Measurements from ENCODE around the gene RBKS.
A peak's percentile ranks its signal among the peaks of the same experiment; 100 is the strongest.
"Not testable (repeated sequence)": the region's sequence is repeated elsewhere in the genome, so short reads cannot be mapped to it uniquely, and the experiment has no call there.

RBKS gene

DNA sequence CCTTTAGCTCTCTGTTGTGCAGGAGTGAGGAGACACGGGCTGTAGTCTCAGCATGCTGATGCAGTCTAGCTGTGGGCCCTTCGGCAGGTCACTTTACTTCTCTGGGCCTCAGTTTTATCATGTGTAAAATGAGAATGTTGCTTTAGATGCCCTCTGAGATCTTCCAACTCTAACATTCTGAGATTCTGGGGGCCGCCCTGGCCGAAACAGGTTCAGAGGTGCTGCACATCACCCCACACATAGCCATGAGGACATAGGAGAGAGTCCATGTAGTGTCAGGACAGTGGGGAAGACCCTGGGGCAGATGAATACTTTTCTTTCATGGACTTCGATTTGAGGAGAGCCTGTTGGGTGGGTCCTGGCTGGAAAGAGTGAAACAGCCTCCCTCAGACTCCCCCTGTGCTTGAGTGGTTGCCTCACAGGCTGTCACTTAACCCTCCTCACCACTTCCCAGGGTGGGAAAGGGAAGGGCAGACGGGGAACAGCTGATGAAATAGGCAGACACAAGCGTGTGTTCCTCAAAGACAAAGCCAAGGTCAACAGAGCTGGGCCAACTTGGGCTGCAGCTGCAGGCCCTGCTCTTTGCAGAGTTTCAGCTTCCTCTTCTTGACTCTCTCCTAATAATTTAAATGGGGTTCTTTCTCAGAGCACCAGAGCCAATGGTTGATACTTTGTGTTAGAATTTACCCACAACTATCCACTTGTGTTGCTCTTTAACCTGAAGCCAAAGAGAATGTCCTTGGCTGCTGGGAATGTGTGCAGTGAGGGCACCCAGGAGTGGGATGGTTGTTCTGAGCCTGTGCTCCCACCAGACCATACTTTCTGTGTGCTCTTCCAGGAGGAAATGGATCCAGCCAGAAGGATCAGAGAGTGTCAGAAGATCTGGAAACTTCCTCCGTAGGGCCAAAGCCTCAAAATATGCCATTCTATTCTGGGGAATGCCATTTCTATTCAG is 133.4 kb downstream of the RBKS start:
- H3K9ac ChIP-seq (ENCODE audit: low read length), result no peak overlapping the region
- no peaks in the 10 kb centered on the region for H3K9me3 ChIP-seq (ENCODE audit: control insufficient read depth, low read length)
- no peak overlapping the region for H3K4me3 ChIP-seq (ENCODE audit: low read length)
- peak; percentile 39 for DNase-seq (ENCODE audit: low read depth)
- H3K27me3 ChIP-seq (replicated peaks; ENCODE audit: control insufficient read depth, insufficient read depth, low read length), result no peaks in the 10 kb centered on the region
- H3K36me3 ChIP-seq (ENCODE audit: control insufficient read depth, insufficient read depth, low read length, severe bottlenecking), result no peaks in the 10 kb centered on the region
- H3K4me1 ChIP-seq (ENCODE audit: control insufficient read depth, insufficient read depth, low read length), result peaks cover 17% of the 10 kb centered on the region

DNA sequence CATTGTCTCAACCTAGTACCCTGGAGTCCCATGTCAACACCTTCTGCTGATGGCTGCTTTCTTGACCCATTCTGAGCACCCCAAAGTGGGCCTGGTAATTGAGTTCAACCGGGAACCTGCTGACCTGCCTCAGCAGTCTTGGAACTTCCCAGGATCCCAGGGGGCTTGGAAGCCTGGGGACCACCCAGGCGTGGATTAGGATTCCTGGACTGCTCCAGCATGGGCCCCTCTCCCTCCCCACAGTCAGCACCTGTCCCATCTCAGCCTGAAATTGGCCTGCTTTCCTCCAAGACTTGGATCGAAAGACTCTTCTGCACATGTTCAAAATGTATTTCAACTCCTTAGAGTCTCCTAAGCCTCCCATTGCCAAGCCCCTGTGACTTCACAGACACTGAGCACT is 134.1 kb downstream of the RBKS start:
- no peaks in the 10 kb centered on the region for H3K27me3 ChIP-seq (replicated peaks; ENCODE audit: control insufficient read depth, insufficient read depth, low read length)
- no peak for DNase-seq (ENCODE audit: low read depth)
- no peaks in the 10 kb centered on the region for H3K9me3 ChIP-seq (ENCODE audit: control insufficient read depth, low read length)
- no peak overlapping the region for H3K9ac ChIP-seq (ENCODE audit: low read length)
- H3K36me3 ChIP-seq (ENCODE audit: control insufficient read depth, insufficient read depth, low read length, severe bottlenecking), result no peaks in the 10 kb centered on the region
- no peak overlapping the region for H3K4me3 ChIP-seq (ENCODE audit: low read length)
- peaks cover 10% of the 10 kb centered on the region for H3K4me1 ChIP-seq (ENCODE audit: control insufficient read depth, insufficient read depth, low read length)

DNA sequence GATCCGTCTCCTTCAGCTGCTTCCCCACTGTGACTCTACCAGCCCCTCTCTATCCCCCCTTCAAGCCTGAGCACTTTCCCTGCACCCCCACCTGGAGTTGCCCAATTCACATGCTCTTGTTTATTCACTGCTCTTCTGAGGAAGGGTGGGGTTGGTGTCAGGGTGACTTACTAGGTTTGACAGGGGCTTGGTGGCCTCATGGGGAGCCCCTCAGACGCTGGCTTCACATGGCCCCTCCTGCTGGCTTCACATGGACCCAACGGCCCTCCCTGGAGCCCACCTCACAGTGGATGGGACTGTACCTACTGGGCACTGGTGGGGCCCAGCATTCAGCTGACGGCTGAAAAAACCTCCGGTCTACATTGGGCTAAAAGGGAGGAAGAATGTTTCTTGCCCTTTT is 135.4 kb downstream of the RBKS start:
- H3K9ac ChIP-seq (ENCODE audit: low read length), result no peak overlapping the region
- no peak for DNase-seq (ENCODE audit: low read depth)
- no peaks in the 10 kb centered on the region for H3K36me3 ChIP-seq (ENCODE audit: control insufficient read depth, insufficient read depth, low read length, severe bottlenecking)
- H3K4me3 ChIP-seq (ENCODE audit: low read length), result no peak overlapping the region
- H3K27me3 ChIP-seq (replicated peaks; ENCODE audit: control insufficient read depth, insufficient read depth, low read length), result no peaks in the 10 kb centered on the region
- H3K4me1 ChIP-seq (ENCODE audit: control insufficient read depth, insufficient read depth, low read length), result peaks cover 7% of the 10 kb centered on the region
- no peaks in the 10 kb centered on the region for H3K9me3 ChIP-seq (ENCODE audit: control insufficient read depth, low read length)

DNA sequence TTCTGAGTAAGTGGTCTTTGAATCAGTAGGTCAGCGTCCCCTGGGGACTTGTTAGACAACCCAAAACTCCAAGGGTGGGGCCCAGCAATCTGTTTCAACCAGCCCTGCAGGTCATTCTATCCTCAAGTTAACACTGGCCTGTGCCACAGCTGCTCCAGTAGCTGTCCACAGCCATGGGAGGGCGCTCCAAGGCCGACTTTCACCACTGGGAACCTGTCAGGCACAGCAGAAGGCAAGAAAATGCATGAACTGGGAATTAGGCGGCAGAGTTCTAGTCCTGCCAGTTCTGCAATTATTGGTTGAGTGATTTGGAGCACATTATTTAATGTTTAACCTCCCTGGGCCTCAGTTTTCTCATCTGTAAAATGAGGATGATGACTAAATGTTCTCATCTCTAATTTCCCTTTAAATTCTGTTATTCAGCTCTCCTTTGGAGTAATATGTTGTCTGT is 136.0 kb downstream of the RBKS start:
- peak; percentile 90 for DNase-seq (ENCODE audit: low read depth)
- Histone ChIP-seq H3K9me3 (ENCODE audit: control insufficient read depth, low read length) (peaks cover 2% of the 10 kb centered on the region), H3K27me3 (replicated peaks; ENCODE audit: control insufficient read depth, insufficient read depth, low read length) (no peaks in the 10 kb centered on the region), H3K36me3 (ENCODE audit: control insufficient read depth, insufficient read depth, low read length, severe bottlenecking) (no peaks in the 10 kb centered on the region), H3K4me1 (ENCODE audit: control insufficient read depth, insufficient read depth, low read length) (peaks cover 7% of the 10 kb centered on the region), H3K4me3 (ENCODE audit: low read length) (no peak overlapping the region), H3K9ac (ENCODE audit: low read length) (no peak overlapping the region)

GRCh38 chr2:27752551-27753237 is 137.5 kb downstream of the RBKS start:
- Histone ChIP-seq H3K36me3 (ENCODE audit: control insufficient read depth, insufficient read depth, low read length, severe bottlenecking) (no peaks in the 10 kb centered on the region), H3K27me3 (replicated peaks; ENCODE audit: control insufficient read depth, insufficient read depth, low read length) (no peaks in the 10 kb centered on the region), H3K9me3 (ENCODE audit: control insufficient read depth, low read length) (peaks cover 6% of the 10 kb centered on the region), H3K4me1 (ENCODE audit: control insufficient read depth, insufficient read depth, low read length) (peaks cover 7% of the 10 kb centered on the region), H3K4me3 (ENCODE audit: low read length) (no peak overlapping the region), H3K9ac (ENCODE audit: low read length) (no peak overlapping the region)
- DNase-seq (ENCODE audit: low read depth), result no peak

GRCh38 chr2:27751377-27751776 is 138.8 kb downstream of the RBKS start:
- Histone ChIP-seq H3K9ac (ENCODE audit: low read length) (no peak overlapping the region), H3K27me3 (replicated peaks; ENCODE audit: control insufficient read depth, insufficient read depth, low read length) (no peaks in the 10 kb centered on the region)
- no peak for DNase-seq (ENCODE audit: low read depth)

GRCh38 chr2:27748803-27749554 is 141.2 kb downstream of the RBKS start:
- H3K9ac ChIP-seq (ENCODE audit: low read length); H3K36me3 ChIP-seq (ENCODE audit: control insufficient read depth, insufficient read depth, low read length, severe bottlenecking); H3K4me1 ChIP-seq (ENCODE audit: control insufficient read depth, insufficient read depth, low read length); H3K4me3 ChIP-seq (ENCODE audit: low read length); H3K27me3 ChIP-seq (replicated peaks; ENCODE audit: control insufficient read depth, insufficient read depth, low read length); DNase-seq (ENCODE audit: low read depth): not testable (repeated sequence)
- peaks cover 13% of the 10 kb centered on the region for H3K9me3 ChIP-seq (ENCODE audit: control insufficient read depth, low read length)

More at GRCh38 chr2:27751377-27751776, 138.8 kb downstream of the RBKS start:
- no peaks in the 10 kb centered on the region for H3K36me3 ChIP-seq (ENCODE audit: control insufficient read depth, insufficient read depth, low read length, severe bottlenecking)
- H3K4me1 ChIP-seq (ENCODE audit: control insufficient read depth, insufficient read depth, low read length), result peaks cover 7% of the 10 kb centered on the region
- H3K9me3 ChIP-seq (ENCODE audit: control insufficient read depth, low read length), result peaks cover 6% of the 10 kb centered on the region
- H3K4me3 ChIP-seq (ENCODE audit: low read length), result no peak overlapping the region

- DNase-seq (ENCODE audit: low read depth), result no peak
- no peaks in the 10 kb centered on the region for H3K4me1 ChIP-seq (ENCODE audit: control insufficient read depth, insufficient read depth, low read length)
- no peak overlapping the region for H3K9ac ChIP-seq (ENCODE audit: low read length)
- H3K36me3 ChIP-seq (ENCODE audit: control insufficient read depth, insufficient read depth, low read length, severe bottlenecking), result no peaks in the 10 kb centered on the region
- H3K27me3 ChIP-seq (replicated peaks; ENCODE audit: control insufficient read depth, insufficient read depth, low read length), result no peaks in the 10 kb centered on the region
- H3K4me3 ChIP-seq (ENCODE audit: low read length), result no peak overlapping the region
- H3K9me3 ChIP-seq (ENCODE audit: control insufficient read depth, low read length), result peaks cover 13% of the 10 kb centered on the region
These were observed 142.3 kb downstream of the RBKS start for GRCh38 chr2:27747827-27748352.

- Histone ChIP-seq H3K36me3 (ENCODE audit: control insufficient read depth, insufficient read depth, low read length, severe bottlenecking) (no peaks in the 10 kb centered on the region), H3K4me3 (ENCODE audit: low read length) (no peak overlapping the region), H3K4me1 (ENCODE audit: control insufficient read depth, insufficient read depth, low read length) (no peaks in the 10 kb centered on the region), H3K27me3 (replicated peaks; ENCODE audit: control insufficient read depth, insufficient read depth, low read length) (no peaks in the 10 kb centered on the region), H3K9ac (ENCODE audit: low read length) (no peak overlapping the region), H3K9me3 (ENCODE audit: control insufficient read depth, low read length) (peaks cover 13% of the 10 kb centered on the region)
- DNase-seq (ENCODE audit: low read depth), result no peak
These were observed 143.9 kb downstream of the RBKS start for GRCh38 chr2:27746325-27746724.

DNA sequence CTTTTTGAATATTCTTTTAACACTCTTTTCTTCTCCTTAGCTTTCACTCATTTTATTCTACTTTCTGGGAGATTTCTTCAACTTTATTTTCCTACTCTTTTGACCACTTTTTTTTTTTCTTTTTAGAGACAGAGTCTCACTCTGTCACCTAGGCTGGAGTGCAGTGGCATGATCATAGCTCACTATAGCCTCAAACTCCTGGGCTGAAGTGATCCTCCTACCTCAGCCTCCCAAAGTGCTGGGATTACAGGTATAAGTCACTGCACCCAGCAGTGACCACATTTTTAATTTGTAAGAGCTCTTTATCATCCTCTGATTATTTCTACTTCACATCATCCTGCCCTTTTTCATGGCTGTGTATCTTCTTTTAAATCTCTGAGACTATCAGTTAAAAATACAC is 144.7 kb downstream of the RBKS start:
- not testable (repeated sequence) for H3K4me1 ChIP-seq (ENCODE audit: control insufficient read depth, insufficient read depth, low read length); H3K36me3 ChIP-seq (ENCODE audit: control insufficient read depth, insufficient read depth, low read length, severe bottlenecking); H3K27me3 ChIP-seq (replicated peaks; ENCODE audit: control insufficient read depth, insufficient read depth, low read length); H3K9ac ChIP-seq (ENCODE audit: low read length); DNase-seq (ENCODE audit: low read depth); H3K4me3 ChIP-seq (ENCODE audit: low read length)
- H3K9me3 ChIP-seq (ENCODE audit: control insufficient read depth, low read length), result peaks cover 16% of the 10 kb centered on the region

DNA sequence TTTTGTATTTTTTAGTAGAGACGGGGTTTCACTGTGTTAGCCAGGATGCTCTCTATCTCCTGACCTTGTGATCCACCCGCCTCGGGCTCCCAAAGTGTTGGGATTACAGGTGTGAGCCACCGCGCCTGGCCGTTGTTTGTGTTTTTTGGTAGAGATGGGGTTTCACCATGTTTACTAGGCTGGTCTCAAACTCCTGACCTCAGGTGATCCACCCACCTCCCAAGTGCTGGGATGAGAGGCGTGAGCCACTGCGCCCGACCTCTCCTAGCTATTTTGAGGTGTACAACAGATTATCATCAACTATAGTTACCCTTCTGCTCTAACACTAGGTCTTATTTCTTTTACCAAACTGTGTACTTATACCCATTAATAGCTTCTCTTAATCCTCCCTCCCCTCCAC is 147.6 kb downstream of the RBKS start:
- Histone ChIP-seq H3K27me3 (replicated peaks; ENCODE audit: control insufficient read depth, insufficient read depth, low read length) (no peaks in the 10 kb centered on the region), H3K9ac (ENCODE audit: low read length) (no peak overlapping the region), H3K9me3 (ENCODE audit: control insufficient read depth, low read length) (peaks cover 10% of the 10 kb centered on the region), H3K36me3 (ENCODE audit: control insufficient read depth, insufficient read depth, low read length, severe bottlenecking) (no peaks in the 10 kb centered on the region), H3K4me1 (ENCODE audit: control insufficient read depth, insufficient read depth, low read length) (peaks cover 6% of the 10 kb centered on the region), H3K4me3 (ENCODE audit: low read length) (no peak overlapping the region)
- no peak for DNase-seq (ENCODE audit: low read depth)
